A549 treated with AZD9567 at 1 μM for 4 hours (cell line): ENCODE data around the gene DCAF4L1. TPM values are rescaled to one million over a fixed set of nuclear protein-coding genes. Genes with fewer than 3 reads are reported as not detected.

Experiments used
- total RNA-seq: library from RNA; stranded (reverse); fragments of 200-300 nt; extraction: Qiagen RNA extraction; gene quantifications from 5 replicates; pipeline ENCODE4 v1.2.3, GENCODE V29; 2022; ENCODE audit not compliant: insufficient read depth

Gene DCAF4L1
- total RNA-seq, result 0.07 to 0.28 TPM (median 0.10 TPM) in 4 of 5 replicates, not detected in the other

GRCh38 chr4:41981456-41981855 is at the start of gene DCAF4L1:
DCAF4L1 (plus strand) TSS chr4:41981756; CDS start chr4:41981793, 37 bp downstream.

GRCh38 chr4:41934901-41935651 is 46.5 kb upstream of the DCAF4L1 start, which contains the start of gene TMEM33:
TMEM33 (plus strand) TSS chr4:41935429; CDS start chr4:41935485, 56 bp downstream.

GRCh38 chr4:41990365-41991111 is 9.0 kb downstream of the DCAF4L1 start, which contains the start of gene SLC30A9:
SLC30A9 (plus strand) TSS chr4:41990530; CDS start chr4:41990652, 122 bp downstream.

Other genes starting within 250 kb of the DCAF4L1 start
- 0.04 TPM in 1 of 5 replicates, not detected in the others for gene PHOX2B, start 233.0 kb upstream of the DCAF4L1 start, total RNA-seq
- 38.3 to 50.8 TPM (median 48.8 TPM) in 5 replicates for gene TMEM33, start 46.3 kb upstream of the DCAF4L1 start, total RNA-seq
- 23.4 to 39.0 TPM (median 27.4 TPM) in 5 replicates for gene SLC30A9, start 8.8 kb downstream of the DCAF4L1 start, total RNA-seq
- 0.01 to 0.02 TPM (median 0.01 TPM) in 3 of 5 replicates, not detected in the others for gene BEND4, start 170.9 kb downstream of the DCAF4L1 start, total RNA-seq